IPS-NIHi7 (cell line): ENCODE measurements around the gene BBS9.

ENCODE experiments used
- DNase-seq: peaks from one replicate; pipeline ENCODE4 v3.0.0; 2012; ENCODE audit warnings: mixed read lengths; ENCODE audit errors: extremely low spot score

Gene BBS9

GRCh38 chr7:33547880-33548279, 418.5 kb downstream of the BBS9 start:
- no peak for DNase-seq

- DNase-seq, result no peak
These were observed 421.0 kb downstream of the BBS9 start for GRCh38 chr7:33550363-33550762.

GRCh38 chr7:33550979-33551378, 421.6 kb downstream of the BBS9 start:
- no peak for DNase-seq

GRCh38 chr7:33554046-33554445, 424.7 kb downstream of the BBS9 start:
- DNase-seq, result no peak

- no peak for DNase-seq
These were observed 425.2 kb downstream of the BBS9 start for GRCh38 chr7:33554576-33554975.

GRCh38 chr7:33556472-33556871, 427.1 kb downstream of the BBS9 start:
- no peak for DNase-seq

- no peak for DNase-seq
These were observed 429.4 kb downstream of the BBS9 start for GRCh38 chr7:33558549-33559323.

GRCh38 chr7:33559324-33559710, 430.0 kb downstream of the BBS9 start:
- DNase-seq, result no peak

- no peak for DNase-seq
These were observed 433.6 kb downstream of the BBS9 start for GRCh38 chr7:33562996-33563395.

- no peak for DNase-seq
These were observed 434.3 kb downstream of the BBS9 start for GRCh38 chr7:33563651-33564050.

GRCh38 chr7:33578166-33578565, 448.8 kb downstream of the BBS9 start:
- DNase-seq, result no peak

GRCh38 chr7:33578881-33579672, 449.7 kb downstream of the BBS9 start:
- DNase-seq, result no peak

- DNase-seq, result no peak
These were observed 450.3 kb downstream of the BBS9 start for GRCh38 chr7:33579673-33579960.

GRCh38 chr7:33581236-33581635, 451.9 kb downstream of the BBS9 start:
- DNase-seq, result no peak

- no peak for DNase-seq
These were observed 452.7 kb downstream of the BBS9 start for GRCh38 chr7:33582104-33582503.

- DNase-seq, result no peak
These were observed 453.2 kb downstream of the BBS9 start for GRCh38 chr7:33582533-33582932.

- DNase-seq, result no peak
These were observed 460.5 kb downstream of the BBS9 start for GRCh38 chr7:33589911-33590310.

- DNase-seq, result no peak
These were observed 461.6 kb downstream of the BBS9 start for GRCh38 chr7:33590916-33591315.

GRCh38 chr7:33591490-33591889, 462.1 kb downstream of the BBS9 start:
- DNase-seq, result no peak

- no peak for DNase-seq
These were observed 463.4 kb downstream of the BBS9 start for GRCh38 chr7:33592718-33593117.

- no peak for DNase-seq
These were observed 464.2 kb downstream of the BBS9 start for GRCh38 chr7:33593611-33594010.

GRCh38 chr7:33596686-33597085, 467.3 kb downstream of the BBS9 start:
- no peak for DNase-seq

GRCh38 chr7:33597181-33597580, 467.8 kb downstream of the BBS9 start:
- no peak for DNase-seq
